Measurements from ENCODE around the gene S100A6.
"Not testable (repeated sequence)": the region's sequence is repeated elsewhere in the genome, so short reads cannot be mapped to it uniquely, and the experiment has no call there.

The S100A6 gene

DNA sequence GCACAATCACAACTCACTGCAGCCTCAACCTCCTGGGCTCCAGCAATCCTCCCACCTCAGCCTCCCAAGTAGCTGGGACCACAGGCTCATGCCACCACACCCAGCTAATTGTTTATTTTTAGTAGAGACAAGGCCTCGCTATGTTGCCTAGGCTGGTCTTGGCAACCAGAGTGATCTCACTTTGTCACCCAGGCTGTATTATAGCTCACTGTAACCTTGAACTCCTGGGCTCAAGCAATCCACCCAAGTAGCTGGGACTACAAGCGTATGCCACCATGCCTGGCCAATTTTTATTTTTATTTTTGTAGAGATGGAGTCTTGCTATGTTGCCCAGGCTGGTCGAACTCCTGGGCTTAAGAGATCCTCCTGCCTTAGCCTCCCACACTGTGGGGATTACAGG, 26.2 kb upstream of the S100A6 start:
- H3K9ac ChIP-seq (ENCODE audit: low read depth, low read length); H3K36me3 ChIP-seq (ENCODE audit: insufficient read depth, low read length); H3K27me3 ChIP-seq (ENCODE audit: control insufficient read depth, insufficient read depth, low read length); H3K4me3 ChIP-seq (ENCODE audit: low read length); H3K4me2 ChIP-seq (ENCODE audit: low read length); H3K9me3 ChIP-seq (replicated peaks; ENCODE audit: low read length): not testable (repeated sequence)
- peaks cover 33% of the 10 kb centered on the region for H3K4me1 ChIP-seq (ENCODE audit: control insufficient read depth, insufficient read depth, low read length)

DNA sequence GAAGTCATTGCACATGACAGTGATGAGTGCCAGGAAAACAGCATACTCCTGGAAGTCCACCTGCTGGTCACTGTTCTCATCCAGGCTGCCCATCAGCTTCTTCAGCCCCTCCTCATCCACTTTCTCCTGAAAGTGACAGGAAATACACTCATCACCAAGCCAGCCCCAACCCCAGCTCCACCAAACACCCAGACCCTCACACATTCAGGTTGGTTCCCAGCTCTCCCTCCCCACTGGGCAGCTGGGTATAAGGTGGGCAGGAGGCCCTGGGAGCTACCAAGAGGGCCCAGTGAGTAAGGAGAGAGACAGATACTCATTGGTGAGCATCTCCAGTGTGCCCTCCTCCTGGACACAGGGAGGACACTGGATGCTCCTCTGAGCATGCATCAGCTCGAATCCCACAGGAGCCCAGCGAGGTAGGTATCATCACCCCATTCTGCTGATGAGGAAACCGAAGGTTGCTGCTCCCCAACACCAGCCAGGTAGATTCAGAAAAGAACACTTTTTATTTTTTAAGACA, 25.7 kb upstream of the S100A6 start:
- Histone ChIP-seq H3K9me3 (replicated peaks; ENCODE audit: low read length) (no peaks in the 10 kb centered on the region), H3K27me3 (ENCODE audit: control insufficient read depth, insufficient read depth, low read length) (no peaks in the 10 kb centered on the region), H3K36me3 (ENCODE audit: insufficient read depth, low read length) (no peaks in the 10 kb centered on the region), H3K4me1 (ENCODE audit: control insufficient read depth, insufficient read depth, low read length) (peaks cover 29% of the 10 kb centered on the region), H3K9ac (ENCODE audit: low read depth, low read length) (no peak overlapping the region), H3K4me2 (ENCODE audit: low read length) (no peak overlapping the region), H3K4me3 (ENCODE audit: low read length) (no peak overlapping the region)

DNA sequence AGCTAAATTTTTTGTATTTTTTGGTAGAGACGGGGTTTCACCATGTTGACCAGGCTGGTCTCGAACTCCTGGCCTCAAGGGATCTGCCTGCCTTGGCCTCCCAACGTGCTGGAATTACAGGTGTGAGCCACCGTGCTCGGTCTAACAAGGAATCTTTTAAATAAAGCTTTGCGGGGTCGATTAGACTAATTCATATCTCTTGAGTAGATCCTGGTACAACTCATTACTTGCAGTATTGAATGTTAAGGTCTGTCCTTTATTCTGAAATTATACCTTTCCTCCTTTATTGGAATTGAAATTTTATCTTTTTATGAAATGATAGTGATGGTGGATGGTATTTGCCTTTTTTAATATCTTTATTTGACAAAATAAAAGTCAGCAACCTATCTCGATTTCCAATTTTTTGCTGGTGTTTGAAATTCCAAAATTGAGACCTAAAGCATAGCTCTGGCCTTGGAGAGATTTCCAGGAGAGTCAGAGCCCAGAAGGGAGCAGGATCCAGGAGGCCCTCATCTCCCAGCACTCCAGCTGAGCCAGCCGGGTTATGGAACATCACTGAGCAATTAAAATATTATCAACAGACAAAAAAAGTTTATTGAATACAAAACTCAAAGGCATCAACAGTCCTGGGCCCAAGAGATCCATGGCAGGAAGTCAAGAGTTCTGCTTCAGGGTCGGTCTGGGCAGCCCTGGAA, 25.1 kb upstream of the S100A6 start:
- Histone ChIP-seq H3K9me3 (replicated peaks; ENCODE audit: low read length) (no peaks in the 10 kb centered on the region), H3K4me2 (ENCODE audit: low read length) (no peak overlapping the region), H3K4me1 (ENCODE audit: control insufficient read depth, insufficient read depth, low read length) (peaks cover 23% of the 10 kb centered on the region), H3K4me3 (ENCODE audit: low read length) (no peak overlapping the region), H3K36me3 (ENCODE audit: insufficient read depth, low read length) (no peaks in the 10 kb centered on the region), H3K9ac (ENCODE audit: low read depth, low read length) (no peak overlapping the region), H3K27me3 (ENCODE audit: control insufficient read depth, insufficient read depth, low read length) (no peaks in the 10 kb centered on the region)

DNA sequence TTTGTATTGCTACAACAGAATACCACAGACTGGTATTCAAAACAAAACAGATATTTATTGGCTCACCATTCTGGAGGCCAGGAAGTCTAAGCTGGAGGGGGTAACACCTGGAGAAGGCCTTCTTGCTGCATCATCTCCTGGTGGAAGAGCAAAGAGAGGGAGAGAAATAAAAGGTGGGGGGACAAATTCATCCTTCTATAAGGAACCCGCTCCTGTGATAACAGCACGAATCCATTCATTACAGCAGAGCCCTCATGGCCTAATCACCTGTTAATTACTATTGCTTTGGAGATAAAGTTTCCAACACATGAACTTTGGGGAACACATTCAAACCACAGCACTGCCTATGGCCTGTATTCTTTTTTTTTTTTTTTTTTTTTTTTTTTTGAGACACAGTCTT, 24.4 kb upstream of the S100A6 start:
- Histone ChIP-seq H3K4me1 (ENCODE audit: control insufficient read depth, insufficient read depth, low read length) (peaks cover 17% of the 10 kb centered on the region), H3K4me2 (ENCODE audit: low read length) (no peak overlapping the region), H3K27me3 (ENCODE audit: control insufficient read depth, insufficient read depth, low read length) (no peaks in the 10 kb centered on the region), H3K36me3 (ENCODE audit: insufficient read depth, low read length) (no peaks in the 10 kb centered on the region), H3K4me3 (ENCODE audit: low read length) (no peak overlapping the region), H3K9ac (ENCODE audit: low read depth, low read length) (no peak overlapping the region), H3K9me3 (replicated peaks; ENCODE audit: low read length) (no peaks in the 10 kb centered on the region)

DNA sequence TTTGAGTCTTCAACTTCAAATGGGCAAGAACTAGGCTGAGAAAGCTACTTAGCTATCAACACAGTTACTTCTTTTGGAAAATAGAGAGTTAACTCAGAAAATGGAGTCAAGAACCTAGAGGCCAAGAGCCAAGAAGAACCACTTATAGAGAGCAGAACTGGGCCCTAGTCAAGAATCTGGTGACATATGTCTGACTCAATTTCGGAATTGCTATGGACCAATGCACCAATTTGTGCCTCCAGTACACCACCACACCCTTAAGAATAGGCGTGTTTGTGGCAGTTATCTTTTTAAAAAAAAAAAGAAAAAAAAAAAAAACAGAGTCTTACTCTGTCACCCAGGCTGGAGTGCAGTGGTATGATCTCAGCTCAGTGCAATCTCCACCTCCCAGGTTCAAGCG, 22.1 kb upstream of the S100A6 start:
- Histone ChIP-seq H3K4me1 (ENCODE audit: control insufficient read depth, insufficient read depth, low read length) (peaks cover 12% of the 10 kb centered on the region), H3K9ac (ENCODE audit: low read depth, low read length) (no peak overlapping the region), H3K9me3 (replicated peaks; ENCODE audit: low read length) (no peaks in the 10 kb centered on the region), H3K36me3 (ENCODE audit: insufficient read depth, low read length) (no peaks in the 10 kb centered on the region), H3K4me2 (ENCODE audit: low read length) (no peak overlapping the region), H3K4me3 (ENCODE audit: low read length) (no peak overlapping the region), H3K27me3 (ENCODE audit: control insufficient read depth, insufficient read depth, low read length) (no peaks in the 10 kb centered on the region)

DNA sequence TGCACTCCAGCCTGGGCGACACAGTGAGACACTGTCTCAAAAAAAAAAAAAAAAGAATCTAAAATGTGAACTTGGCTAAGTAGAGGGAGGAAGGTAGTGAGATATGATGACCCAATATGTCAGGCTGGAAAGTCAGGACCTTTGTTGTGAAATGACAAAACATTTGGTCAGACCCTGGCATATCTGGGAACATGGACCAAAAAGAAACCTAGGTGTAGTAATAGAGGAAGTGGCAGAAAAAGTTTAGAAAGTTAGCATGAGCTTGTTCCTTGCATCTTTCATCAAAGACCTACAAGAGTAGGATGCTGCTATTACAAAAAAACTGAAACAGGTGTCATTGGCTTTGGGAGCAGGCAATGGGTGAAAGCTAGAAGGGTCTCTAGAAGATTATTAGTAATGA, 20.6 kb upstream of the S100A6 start:
- no peak overlapping the region for H3K4me3 ChIP-seq (ENCODE audit: low read length)
- no peak overlapping the region for H3K9ac ChIP-seq (ENCODE audit: low read depth, low read length)
- no peaks in the 10 kb centered on the region for H3K27me3 ChIP-seq (ENCODE audit: control insufficient read depth, insufficient read depth, low read length)
- no peaks in the 10 kb centered on the region for H3K9me3 ChIP-seq (replicated peaks; ENCODE audit: low read length)
- no peaks in the 10 kb centered on the region for H3K36me3 ChIP-seq (ENCODE audit: insufficient read depth, low read length)
- no peak overlapping the region for H3K4me2 ChIP-seq (ENCODE audit: low read length)
- H3K4me1 ChIP-seq (ENCODE audit: control insufficient read depth, insufficient read depth, low read length) = peaks cover 12% of the 10 kb centered on the region

DNA sequence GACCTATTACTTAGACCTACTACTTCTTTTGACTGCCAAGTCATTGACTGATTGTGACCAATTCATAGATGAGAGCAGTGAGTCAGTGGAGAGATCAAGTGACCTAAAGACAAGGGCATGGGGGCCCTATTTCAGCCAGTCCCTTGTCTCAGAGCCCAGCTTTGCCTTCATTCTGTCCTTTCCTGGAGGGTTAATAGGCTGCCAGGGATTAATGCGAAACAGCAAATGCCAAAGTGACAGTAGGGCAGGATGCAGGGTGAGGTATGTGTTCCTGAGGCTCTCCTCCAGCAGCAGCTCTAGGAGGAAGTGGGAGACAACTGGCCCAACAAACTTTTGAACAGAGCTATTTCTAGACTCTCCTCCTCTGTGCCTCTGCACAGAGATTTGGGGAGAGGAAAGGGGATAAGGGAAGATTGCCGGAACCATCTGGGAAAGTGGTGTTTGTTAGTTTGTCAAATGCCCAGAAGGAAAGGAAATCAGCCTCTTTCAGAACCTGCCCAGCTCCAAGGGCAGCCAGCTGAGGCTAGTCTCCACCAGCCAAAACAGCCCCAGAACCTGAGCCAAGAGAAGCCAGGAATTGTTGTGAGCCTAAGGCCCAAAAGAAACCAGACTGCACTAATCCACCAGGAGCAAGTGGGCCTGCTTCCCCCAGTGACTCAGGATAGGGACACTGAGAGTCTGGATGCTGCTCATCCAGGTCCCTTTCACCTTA, 18.2 kb upstream of the S100A6 start:
- no peak overlapping the region for H3K4me3 ChIP-seq (ENCODE audit: low read length)
- no peaks in the 10 kb centered on the region for H3K36me3 ChIP-seq (ENCODE audit: insufficient read depth, low read length)
- peaks cover 23% of the 10 kb centered on the region for H3K4me1 ChIP-seq (ENCODE audit: control insufficient read depth, insufficient read depth, low read length)
- no peaks in the 10 kb centered on the region for H3K9me3 ChIP-seq (replicated peaks; ENCODE audit: low read length)
- no peak overlapping the region for H3K4me2 ChIP-seq (ENCODE audit: low read length)
- H3K27me3 ChIP-seq (ENCODE audit: control insufficient read depth, insufficient read depth, low read length) = no peaks in the 10 kb centered on the region
- peak overlapping the region; percentile 48 for H3K9ac ChIP-seq (ENCODE audit: low read depth, low read length)

DNA sequence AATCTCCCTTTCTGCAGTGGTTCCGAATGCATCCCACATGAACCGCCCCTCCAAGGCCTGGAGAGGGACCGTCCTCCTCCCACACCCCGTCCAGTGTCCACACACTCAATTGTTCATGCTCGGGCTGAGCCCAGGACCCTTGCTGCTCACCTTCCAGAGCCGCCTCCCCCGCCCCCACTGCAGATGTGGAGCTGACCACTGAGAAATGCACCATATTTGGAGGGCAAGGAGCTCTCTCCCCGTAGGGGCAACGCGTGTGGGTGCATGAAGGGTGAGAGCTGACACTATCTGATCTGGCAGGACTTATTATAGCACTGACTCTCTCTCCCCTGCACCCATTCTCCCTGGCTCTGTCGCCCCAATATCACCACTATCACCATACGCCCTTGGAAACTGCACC, 17.3 kb upstream of the S100A6 start:
- no peak overlapping the region for H3K4me3 ChIP-seq (ENCODE audit: low read length)
- H3K4me1 ChIP-seq (ENCODE audit: control insufficient read depth, insufficient read depth, low read length) = peaks cover 31% of the 10 kb centered on the region
- no peak overlapping the region for H3K9ac ChIP-seq (ENCODE audit: low read depth, low read length)
- H3K36me3 ChIP-seq (ENCODE audit: insufficient read depth, low read length) = no peaks in the 10 kb centered on the region
- no peaks in the 10 kb centered on the region for H3K9me3 ChIP-seq (replicated peaks; ENCODE audit: low read length)
- no peak overlapping the region for H3K4me2 ChIP-seq (ENCODE audit: low read length)
- no peaks in the 10 kb centered on the region for H3K27me3 ChIP-seq (ENCODE audit: control insufficient read depth, insufficient read depth, low read length)

DNA sequence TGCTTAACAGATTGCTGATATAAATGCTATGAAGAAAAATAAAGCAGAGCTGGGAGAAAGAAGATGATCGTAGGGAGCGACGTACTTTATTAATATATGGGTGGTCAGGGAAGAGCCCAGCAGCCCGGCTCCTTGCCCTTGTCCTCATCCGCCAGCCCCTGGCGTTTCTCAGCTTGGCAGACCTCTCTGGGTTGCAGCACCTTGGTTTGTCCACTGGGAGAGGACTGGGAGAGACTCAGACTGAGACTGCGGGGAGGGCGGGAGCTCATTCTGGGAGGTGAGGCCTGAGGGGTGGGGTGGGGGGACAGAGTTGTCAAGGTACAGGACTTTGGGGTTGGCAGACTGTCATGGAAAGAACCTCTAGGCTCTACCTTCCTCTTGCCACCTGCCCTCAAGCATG, 16.5 kb upstream of the S100A6 start:
- no peak overlapping the region for H3K4me3 ChIP-seq (ENCODE audit: low read length)
- H3K9ac ChIP-seq (ENCODE audit: low read depth, low read length) = no peak overlapping the region
- no peaks in the 10 kb centered on the region for H3K9me3 ChIP-seq (replicated peaks; ENCODE audit: low read length)
- peaks cover 32% of the 10 kb centered on the region for H3K4me1 ChIP-seq (ENCODE audit: control insufficient read depth, insufficient read depth, low read length)
- H3K36me3 ChIP-seq (ENCODE audit: insufficient read depth, low read length) = no peaks in the 10 kb centered on the region
- H3K4me2 ChIP-seq (ENCODE audit: low read length) = no peak overlapping the region
- H3K27me3 ChIP-seq (ENCODE audit: control insufficient read depth, insufficient read depth, low read length) = no peaks in the 10 kb centered on the region

DNA sequence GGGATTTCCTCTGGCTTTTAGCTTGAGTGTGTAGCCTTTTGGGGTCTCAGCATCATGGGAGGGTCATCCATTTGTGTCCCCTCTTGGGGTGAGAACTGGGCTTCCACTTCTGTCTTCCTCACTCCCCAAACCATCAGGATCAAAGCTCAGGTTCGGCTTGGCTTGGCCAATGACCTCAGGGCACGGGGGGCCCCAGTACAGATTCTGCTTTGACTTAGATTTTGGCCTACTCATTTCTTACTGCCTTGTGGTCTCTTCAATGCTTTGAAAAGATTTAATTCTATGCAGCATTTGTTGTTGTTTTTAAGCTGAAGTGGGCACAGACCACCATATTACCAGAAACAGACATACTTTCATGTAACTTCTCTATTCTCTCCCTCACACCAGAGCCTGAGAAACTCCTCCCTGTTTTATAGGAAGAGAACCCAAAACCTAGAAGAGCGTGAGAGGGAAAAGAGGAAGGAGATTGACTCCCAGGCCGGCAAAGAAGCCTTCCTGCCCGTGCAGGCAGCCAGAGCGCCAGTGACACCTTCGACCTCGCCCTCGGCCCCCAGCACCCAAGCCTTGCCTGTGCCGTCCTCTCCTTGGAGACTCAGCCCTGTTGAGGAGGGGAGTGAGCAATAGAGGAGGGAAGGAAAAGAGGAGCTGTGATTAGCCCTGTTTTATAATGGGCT, 15.2 kb upstream of the S100A6 start:
- Histone ChIP-seq H3K4me3 (ENCODE audit: low read length) (no peak overlapping the region), H3K27me3 (ENCODE audit: control insufficient read depth, insufficient read depth, low read length) (no peaks in the 10 kb centered on the region), H3K9me3 (replicated peaks; ENCODE audit: low read length) (no peaks in the 10 kb centered on the region), H3K36me3 (ENCODE audit: insufficient read depth, low read length) (no peaks in the 10 kb centered on the region), H3K9ac (ENCODE audit: low read depth, low read length) (no peak overlapping the region), H3K4me2 (ENCODE audit: low read length) (no peak overlapping the region), H3K4me1 (ENCODE audit: control insufficient read depth, insufficient read depth, low read length) (peaks cover 41% of the 10 kb centered on the region)

DNA sequence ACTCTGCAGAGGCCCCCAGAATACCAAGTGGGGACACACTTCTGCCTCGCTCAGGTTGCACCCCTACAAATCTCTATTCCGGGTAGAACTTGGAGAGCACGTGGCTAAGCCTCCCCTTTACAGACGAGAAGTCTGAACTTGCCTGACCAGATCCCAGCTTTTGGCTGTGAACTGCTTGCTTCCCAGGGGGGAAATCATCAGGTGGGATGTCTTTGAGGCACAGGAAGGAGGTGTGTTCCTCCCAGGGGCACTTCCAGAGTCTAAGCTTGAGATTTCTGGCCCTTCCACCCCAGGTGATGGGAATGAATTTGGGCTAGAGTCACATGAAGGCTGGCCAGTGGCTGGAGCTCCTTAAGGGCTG, 14.6 kb upstream of the S100A6 start:
- Histone ChIP-seq H3K36me3 (ENCODE audit: insufficient read depth, low read length) (no peaks in the 10 kb centered on the region), H3K27me3 (ENCODE audit: control insufficient read depth, insufficient read depth, low read length) (no peaks in the 10 kb centered on the region), H3K9me3 (replicated peaks; ENCODE audit: low read length) (no peaks in the 10 kb centered on the region), H3K4me3 (ENCODE audit: low read length) (no peak overlapping the region), H3K9ac (ENCODE audit: low read depth, low read length) (no peak overlapping the region), H3K4me1 (ENCODE audit: control insufficient read depth, insufficient read depth, low read length) (peaks cover 47% of the 10 kb centered on the region), H3K4me2 (ENCODE audit: low read length) (no peak overlapping the region)
